ENCODE data around the gene FTO. TPM values are rescaled to one million over a fixed set of nuclear protein-coding genes. Genes with fewer than 3 reads are reported as not detected.

FTO gene
- polyA plus RNA-seq, 1 donor from 2014 or later, result 80.1 TPM

DNA sequence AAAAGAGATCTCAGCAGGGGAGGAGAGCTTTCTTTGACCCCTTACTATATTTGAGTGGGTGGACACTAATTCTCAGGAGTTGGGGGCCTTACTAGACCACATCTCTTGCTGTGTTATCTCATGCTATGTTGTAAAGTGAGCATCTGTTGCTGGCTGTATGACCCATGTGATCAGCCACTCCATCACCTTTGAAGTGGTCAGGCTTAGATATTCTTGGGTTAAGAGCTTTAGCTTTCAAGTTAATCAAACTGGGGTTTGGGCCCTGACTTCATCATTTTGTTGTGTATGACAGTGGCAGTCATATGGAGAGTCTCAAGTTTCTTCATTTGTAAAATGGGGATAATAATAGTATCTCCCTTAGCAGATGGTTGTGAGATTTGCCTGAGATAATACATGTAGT, 201.1 kb downstream of the FTO start:
- H3K4me3 ChIP-seq (ENCODE audit: low read length), result no peak overlapping the region
- H3K9me2 ChIP-seq (ENCODE audit: insufficient read depth, low read length), result no peaks in the 10 kb centered on the region
- no peak overlapping the region for H2AFZ ChIP-seq (ENCODE audit: low read depth, low read length)
- H3K9ac ChIP-seq (ENCODE audit: low read length), result no peak overlapping the region
- TF ChIP-seq EZH2 (IDR thresholded peaks at IDR 0.05; ENCODE audit: borderline replicate concordance, insufficient read depth, low read length, poor library complexity, severe bottlenecking) (no peak), EP300 (conservative IDR thresholded peaks at IDR 0.05; ENCODE audit: poor library complexity, severe bottlenecking) (no peak), MXI1 (conservative IDR thresholded peaks at IDR 0.05; ENCODE audit: poor library complexity, severe bottlenecking) (no peak), RAD21 (conservative IDR thresholded peaks at IDR 0.05) (no peak), POLR2AphosphoS5 (IDR thresholded peaks at IDR 0.05) (no peak), TAF1 (IDR thresholded peaks at IDR 0.05; ENCODE audit: low read depth) (no peak)
- H3K27ac ChIP-seq (ENCODE audit: low read length), result no peak overlapping the region
- H3K4me2 ChIP-seq (ENCODE audit: low read length), result no peak overlapping the region
- H3K79me2 ChIP-seq (replicated peaks; ENCODE audit: insufficient read depth, low read length), result no peaks in the 10 kb centered on the region
- H3F3A ChIP-seq (ENCODE audit: insufficient read depth, low read length, poor library complexity, severe bottlenecking), result no peaks in the 10 kb centered on the region
- H3K9me3 ChIP-seq (ENCODE audit: low read length), result no peaks in the 10 kb centered on the region
- H3K36me3 ChIP-seq (ENCODE audit: insufficient read depth, low read length), result peaks cover 5% of the 10 kb centered on the region
- H3K27me3 ChIP-seq (ENCODE audit: insufficient read depth, low read depth, low read length), result no peaks in the 10 kb centered on the region
- no peaks in the 10 kb centered on the region for H4K20me1 ChIP-seq (ENCODE audit: insufficient read depth)

DNA sequence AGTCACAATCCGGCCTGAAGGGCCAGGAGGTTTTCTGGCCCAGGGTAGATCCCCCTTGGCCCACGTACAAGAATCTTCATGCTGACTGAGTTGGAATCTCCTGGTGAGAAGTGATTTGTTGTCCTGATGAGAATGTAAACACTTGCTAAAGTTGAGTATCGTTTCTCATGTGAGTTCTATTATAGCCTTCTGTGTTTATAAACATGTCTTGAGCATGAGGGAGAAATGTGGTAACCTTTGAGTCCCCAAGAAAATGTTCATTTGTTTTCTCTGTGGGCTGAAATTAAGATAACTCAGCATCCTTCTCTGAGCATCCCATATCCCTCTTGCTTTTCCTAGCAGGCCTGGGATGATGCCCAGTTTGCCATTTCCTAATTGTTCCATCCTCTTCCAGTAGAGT, 204.8 kb downstream of the FTO start:
- no peak for TF ChIP-seq MXI1 (conservative IDR thresholded peaks at IDR 0.05; ENCODE audit: poor library complexity, severe bottlenecking)
- no peak for TF ChIP-seq TAF1 (IDR thresholded peaks at IDR 0.05; ENCODE audit: low read depth)
- no peak for TF ChIP-seq RAD21 (conservative IDR thresholded peaks at IDR 0.05)

DNA sequence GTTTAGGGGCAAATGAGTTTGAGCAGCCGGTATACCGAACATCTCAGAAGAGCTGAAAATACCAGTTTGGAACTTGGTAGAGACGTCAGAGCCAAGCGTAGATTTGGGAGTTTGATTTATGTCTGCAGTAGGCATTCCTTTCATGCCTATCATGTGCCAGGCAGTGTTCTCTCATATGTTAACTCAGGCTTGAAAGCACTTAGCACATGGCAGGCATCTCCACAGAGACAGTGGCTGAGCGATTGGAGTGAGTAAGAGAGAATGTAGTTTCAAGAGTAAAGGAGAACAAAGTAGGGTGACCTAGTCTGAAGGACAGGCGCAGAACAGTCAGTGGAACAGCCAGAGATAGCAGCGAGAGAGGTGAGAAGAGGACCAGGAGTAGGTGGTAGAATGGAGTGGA, 207.0 kb downstream of the FTO start:
- Histone ChIP-seq H3K4me3 (ENCODE audit: low read length) (no peak overlapping the region), H3K4me2 (ENCODE audit: low read length) (no peak overlapping the region), H3K9me2 (ENCODE audit: insufficient read depth, low read length) (no peaks in the 10 kb centered on the region), H3K36me3 (ENCODE audit: insufficient read depth, low read length) (no peaks in the 10 kb centered on the region), H3K9ac (ENCODE audit: low read length) (no peak overlapping the region), H3K9me3 (ENCODE audit: low read length) (no peaks in the 10 kb centered on the region), H4K20me1 (ENCODE audit: insufficient read depth) (no peaks in the 10 kb centered on the region), H2AFZ (ENCODE audit: low read depth, low read length) (no peak overlapping the region), H3F3A (ENCODE audit: insufficient read depth, low read length, poor library complexity, severe bottlenecking) (no peaks in the 10 kb centered on the region), H3K27me3 (ENCODE audit: insufficient read depth, low read depth, low read length) (no peaks in the 10 kb centered on the region), H3K27ac (ENCODE audit: low read length) (no peak overlapping the region), H3K79me2 (replicated peaks; ENCODE audit: insufficient read depth, low read length) (no peaks in the 10 kb centered on the region)
- no peak for TF ChIP-seq EP300 (conservative IDR thresholded peaks at IDR 0.05; ENCODE audit: poor library complexity, severe bottlenecking)
- no peak for TF ChIP-seq TAF1 (IDR thresholded peaks at IDR 0.05; ENCODE audit: low read depth)
- no peak for TF ChIP-seq MXI1 (conservative IDR thresholded peaks at IDR 0.05; ENCODE audit: poor library complexity, severe bottlenecking)
- TF ChIP-seq, protein P1, sequence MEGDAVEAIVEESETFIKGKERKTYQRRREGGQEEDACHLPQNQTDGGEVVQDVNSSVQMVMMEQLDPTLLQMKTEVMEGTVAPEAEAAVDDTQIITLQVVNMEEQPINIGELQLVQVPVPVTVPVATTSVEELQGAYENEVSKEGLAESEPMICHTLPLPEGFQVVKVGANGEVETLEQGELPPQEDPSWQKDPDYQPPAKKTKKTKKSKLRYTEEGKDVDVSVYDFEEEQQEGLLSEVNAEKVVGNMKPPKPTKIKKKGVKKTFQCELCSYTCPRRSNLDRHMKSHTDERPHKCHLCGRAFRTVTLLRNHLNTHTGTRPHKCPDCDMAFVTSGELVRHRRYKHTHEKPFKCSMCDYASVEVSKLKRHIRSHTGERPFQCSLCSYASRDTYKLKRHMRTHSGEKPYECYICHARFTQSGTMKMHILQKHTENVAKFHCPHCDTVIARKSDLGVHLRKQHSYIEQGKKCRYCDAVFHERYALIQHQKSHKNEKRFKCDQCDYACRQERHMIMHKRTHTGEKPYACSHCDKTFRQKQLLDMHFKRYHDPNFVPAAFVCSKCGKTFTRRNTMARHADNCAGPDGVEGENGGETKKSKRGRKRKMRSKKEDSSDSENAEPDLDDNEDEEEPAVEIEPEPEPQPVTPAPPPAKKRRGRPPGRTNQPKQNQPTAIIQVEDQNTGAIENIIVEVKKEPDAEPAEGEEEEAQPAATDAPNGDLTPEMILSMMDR (IDR thresholded peaks at IDR 0.05; ENCODE audit: poor library complexity, severe bottlenecking), result no peak
- TF ChIP-seq RAD21 (conservative IDR thresholded peaks at IDR 0.05), result no peak
- TF ChIP-seq SMC3 (conservative IDR thresholded peaks at IDR 0.05; ENCODE audit: poor library complexity), result no peak
- TF ChIP-seq POLR2AphosphoS5 (IDR thresholded peaks at IDR 0.05), result no peak
- TF ChIP-seq EZH2 (IDR thresholded peaks at IDR 0.05; ENCODE audit: borderline replicate concordance, insufficient read depth, low read length, poor library complexity, severe bottlenecking), result no peak
- TF ChIP-seq, protein P2, sequence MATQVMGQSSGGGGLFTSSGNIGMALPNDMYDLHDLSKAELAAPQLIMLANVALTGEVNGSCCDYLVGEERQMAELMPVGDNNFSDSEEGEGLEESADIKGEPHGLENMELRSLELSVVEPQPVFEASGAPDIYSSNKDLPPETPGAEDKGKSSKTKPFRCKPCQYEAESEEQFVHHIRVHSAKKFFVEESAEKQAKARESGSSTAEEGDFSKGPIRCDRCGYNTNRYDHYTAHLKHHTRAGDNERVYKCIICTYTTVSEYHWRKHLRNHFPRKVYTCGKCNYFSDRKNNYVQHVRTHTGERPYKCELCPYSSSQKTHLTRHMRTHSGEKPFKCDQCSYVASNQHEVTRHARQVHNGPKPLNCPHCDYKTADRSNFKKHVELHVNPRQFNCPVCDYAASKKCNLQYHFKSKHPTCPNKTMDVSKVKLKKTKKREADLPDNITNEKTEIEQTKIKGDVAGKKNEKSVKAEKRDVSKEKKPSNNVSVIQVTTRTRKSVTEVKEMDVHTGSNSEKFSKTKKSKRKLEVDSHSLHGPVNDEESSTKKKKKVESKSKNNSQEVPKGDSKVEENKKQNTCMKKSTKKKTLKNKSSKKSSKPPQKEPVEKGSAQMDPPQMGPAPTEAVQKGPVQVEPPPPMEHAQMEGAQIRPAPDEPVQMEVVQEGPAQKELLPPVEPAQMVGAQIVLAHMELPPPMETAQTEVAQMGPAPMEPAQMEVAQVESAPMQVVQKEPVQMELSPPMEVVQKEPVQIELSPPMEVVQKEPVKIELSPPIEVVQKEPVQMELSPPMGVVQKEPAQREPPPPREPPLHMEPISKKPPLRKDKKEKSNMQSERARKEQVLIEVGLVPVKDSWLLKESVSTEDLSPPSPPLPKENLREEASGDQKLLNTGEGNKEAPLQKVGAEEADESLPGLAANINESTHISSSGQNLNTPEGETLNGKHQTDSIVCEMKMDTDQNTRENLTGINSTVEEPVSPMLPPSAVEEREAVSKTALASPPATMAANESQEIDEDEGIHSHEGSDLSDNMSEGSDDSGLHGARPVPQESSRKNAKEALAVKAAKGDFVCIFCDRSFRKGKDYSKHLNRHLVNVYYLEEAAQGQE (IDR thresholded peaks at IDR 0.05; ENCODE audit: borderline replicate concordance), result no peak

More for the DNA sequence above, 204.8 kb downstream of the FTO start:
- Histone ChIP-seq H4K20me1 (ENCODE audit: insufficient read depth) (no peaks in the 10 kb centered on the region), H3K36me3 (ENCODE audit: insufficient read depth, low read length) (peaks cover 5% of the 10 kb centered on the region), H2AFZ (ENCODE audit: low read depth, low read length) (no peak overlapping the region), H3F3A (ENCODE audit: insufficient read depth, low read length, poor library complexity, severe bottlenecking) (no peaks in the 10 kb centered on the region), H3K9ac (ENCODE audit: low read length) (no peak overlapping the region), H3K9me2 (ENCODE audit: insufficient read depth, low read length) (no peaks in the 10 kb centered on the region), H3K27ac (ENCODE audit: low read length) (no peak overlapping the region), H3K9me3 (ENCODE audit: low read length) (no peaks in the 10 kb centered on the region), H3K4me2 (ENCODE audit: low read length) (no peak overlapping the region), H3K79me2 (replicated peaks; ENCODE audit: insufficient read depth, low read length) (no peaks in the 10 kb centered on the region), H3K4me3 (ENCODE audit: low read length) (no peak overlapping the region), H3K27me3 (ENCODE audit: insufficient read depth, low read depth, low read length) (no peaks in the 10 kb centered on the region)

Data from neural cell (in vitro differentiated cells).